WTC11 (cell line): ENCODE measurements around the gene ZRANB2. TPM values are rescaled to one million over a fixed set of nuclear protein-coding genes. Genes with fewer than 3 reads are reported as not detected.

Experiments
- ATAC-seq: fragments of 200-7000 bp; cut with Tn5 transposase; 2 replicates; pipeline ENCODE4 v1.10.0; 2021; ENCODE audit warnings: mild to moderate bottlenecking, moderate library complexity
- CTCF ChIA-PET: fragments of 300-600 bp; sonication (Branson Sonifier 250); formaldehyde crosslinking; loops from one replicate; lab custom pipeline; 2021; ENCODE audit warnings: antibody characterized with exemption; lab: Charles Lee
- POLR2A ChIA-PET: fragments of 350-600 bp; sonication (Branson Sonifier 250); formaldehyde crosslinking; loops from one replicate; lab custom pipeline; 2021; ENCODE audit warnings: antibody characterized with exemption; lab: Charles Lee
- DNase-seq: peaks from one replicate; pipeline ENCODE4 v3.0.0; 2021; ENCODE audit warnings: low spot score
- H3K27ac Mint-ChIP-seq: 2 replicates; pipeline ENCODE4 v1.8.0; 2021; ENCODE audit warnings: mixed read lengths
- H3K27me3 Mint-ChIP-seq: 2 replicates; pipeline ENCODE4 v1.8.0; 2021; ENCODE audit warnings: low read depth, mild to moderate bottlenecking, moderate library complexity, mixed read lengths
- H3K36me3 Mint-ChIP-seq: 2 replicates; pipeline ENCODE4 v1.8.0; 2021; ENCODE audit warnings: mixed read lengths
- H3K4me1 Mint-ChIP-seq: 2 replicates; pipeline ENCODE4 v1.8.0; 2022; ENCODE audit warnings: mixed read lengths
- H3K4me3 Mint-ChIP-seq: 2 replicates; pipeline ENCODE4 v1.8.0; 2021; ENCODE audit warnings: mild to moderate bottlenecking, moderate library complexity, mixed read lengths
- H3K9me3 Mint-ChIP-seq: 2 replicates; pipeline ENCODE4 v1.8.0; 2021; ENCODE audit warnings: mixed read lengths
- IRF2 ChIP-seq: sonication (generic); formaldehyde crosslinking; IDR thresholded peaks from 2 replicates; pipeline ENCODE4 v1.8.0; 2022; ENCODE audit warnings: low read depth, missing genetic modification reagents, borderline replicate concordance
- MXD4 ChIP-seq: fragments of 250-450 bp; sonication (Bioruptor Pico); IDR thresholded peaks from 2 replicates; pipeline ENCODE4 v1.8.0; 2021; ENCODE audit warnings: mild to moderate bottlenecking, moderate library complexity, borderline replicate concordance
- MYBL2 ChIP-seq: sonication (generic); formaldehyde crosslinking; IDR thresholded peaks from 2 replicates; pipeline ENCODE4 v1.8.1; 2023; ENCODE audit warnings: mild to moderate bottlenecking, moderate library complexity, missing genetic modification reagents
- NFE2L1 ChIP-seq: sonication (generic); formaldehyde crosslinking; IDR thresholded peaks from 2 replicates; pipeline ENCODE4 v1.8.1; 2023; ENCODE audit warnings: missing genetic modification reagents
- SMAD4 ChIP-seq: sonication (generic); formaldehyde crosslinking; IDR thresholded peaks from 2 replicates; pipeline ENCODE4 v1.8.0; 2022; ENCODE audit warnings: mild to moderate bottlenecking, missing genetic modification reagents
- SOX15 ChIP-seq: fragments of 250-450 bp; sonication (Bioruptor Pico); IDR thresholded peaks from 2 replicates; pipeline ENCODE4 v1.9.0; 2021; ENCODE audit warnings: mild to moderate bottlenecking
- ZNF138 ChIP-seq: sonication (generic); formaldehyde crosslinking; conservative IDR thresholded peaks from 2 replicates; pipeline ENCODE4 v1.8.1; 2022; ENCODE audit warnings: mild to moderate bottlenecking, moderate library complexity, missing genetic modification reagents
- total RNA-seq: library from RNA; stranded (reverse); gene quantifications from 3 replicates; pipeline ENCODE4 v1.2.3, GENCODE V29; 2021
- TF ChIP-seq, protein P1 (sequence below): fragments of 250-450 bp; sonication (Bioruptor Pico); IDR thresholded peaks from 2 replicates; pipeline ENCODE4 v1.9.0; 2021; ENCODE audit warnings: mild to moderate bottlenecking
- TF ChIP-seq, protein P2 (sequence below): sonication (generic); formaldehyde crosslinking; IDR thresholded peaks from 2 replicates; pipeline ENCODE4 v1.8.0; 2022; ENCODE audit warnings: mild to moderate bottlenecking, missing genetic modification reagents
- TF ChIP-seq, protein P3 (sequence below): sonication (generic); formaldehyde crosslinking; IDR thresholded peaks from 2 replicates; pipeline ENCODE4 v1.8.0; 2023; ENCODE audit warnings: mild to moderate bottlenecking, missing genetic modification reagents
- TF ChIP-seq, protein P4 (sequence below): fragments of 200-600 bp; IDR thresholded peaks from 2 replicates; pipeline ENCODE4 v1.8.0; 2022; ENCODE audit warnings: antibody characterized with exemption
- TF ChIP-seq, protein P5 (sequence below): sonication (generic); formaldehyde crosslinking; IDR thresholded peaks from 2 replicates; pipeline ENCODE4 v1.8.0; 2023; ENCODE audit warnings: missing genetic modification reagents, mild to moderate bottlenecking, borderline replicate concordance
- TF ChIP-seq, protein P6 (sequence below): sonication (generic); formaldehyde crosslinking; IDR thresholded peaks from 2 replicates; pipeline ENCODE4 v1.8.0; 2023; ENCODE audit warnings: missing genetic modification reagents
- TF ChIP-seq, protein P7 (sequence below): fragments of 250-450 bp; sonication (Bioruptor Pico); IDR thresholded peaks from 2 replicates; pipeline ENCODE4 v1.9.0; 2021; ENCODE audit warnings: mild to moderate bottlenecking, borderline replicate concordance

ZRANB2 gene
- total RNA-seq, 1 experiment from 2014 or later, result 85.8 TPM

DNA sequence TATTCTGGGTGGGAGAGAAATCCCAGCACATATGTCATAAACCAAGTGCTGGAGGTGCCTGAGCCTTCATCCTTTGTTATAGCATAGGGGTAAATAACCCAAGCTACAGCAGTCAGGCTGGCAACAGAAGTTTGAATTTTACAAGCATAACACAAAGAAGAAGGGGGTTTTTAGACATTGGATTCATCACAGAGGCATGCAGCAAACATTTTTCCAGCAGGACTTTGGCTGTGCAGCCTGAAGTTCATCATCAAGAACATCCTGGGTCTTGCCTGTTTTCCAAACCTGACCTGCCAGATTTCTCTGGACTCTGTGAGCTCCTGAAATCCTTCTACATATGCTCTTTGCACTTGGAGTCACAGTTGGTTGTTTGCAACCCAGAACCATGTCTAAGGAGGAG is 49.4 kb downstream of the ZRANB2 start:
- Mint-ChIP-seq H3K9me3 (no peaks in the 10 kb centered on the region), H3K4me3 (no peak overlapping the region), H3K4me1 (no peaks in the 10 kb centered on the region), H3K36me3 (no peaks in the 10 kb centered on the region), H3K27ac (no peak overlapping the region), H3K27me3 (no peaks in the 10 kb centered on the region)
- no peak for DNase-seq
- CTCF ChIA-PET, result interaction anchor here (0.9 kb wide), 1 partner anchor 14 kb away, joined by 3 read pairs; no protein-coding TSS in a partner anchor
- TF ChIP-seq ZNF138 (no peak), NFE2L1 (CRISPR knock-in tag) (no peak), SOX15 (no peak), SMAD4 (CRISPR knock-in tag) (no peak), MYBL2 (CRISPR knock-in tag) (no peak), IRF2 (CRISPR knock-in tag) (no peak), MXD4 (CRISPR knock-in tag) (no peak)
- TF ChIP-seq, protein P1, sequence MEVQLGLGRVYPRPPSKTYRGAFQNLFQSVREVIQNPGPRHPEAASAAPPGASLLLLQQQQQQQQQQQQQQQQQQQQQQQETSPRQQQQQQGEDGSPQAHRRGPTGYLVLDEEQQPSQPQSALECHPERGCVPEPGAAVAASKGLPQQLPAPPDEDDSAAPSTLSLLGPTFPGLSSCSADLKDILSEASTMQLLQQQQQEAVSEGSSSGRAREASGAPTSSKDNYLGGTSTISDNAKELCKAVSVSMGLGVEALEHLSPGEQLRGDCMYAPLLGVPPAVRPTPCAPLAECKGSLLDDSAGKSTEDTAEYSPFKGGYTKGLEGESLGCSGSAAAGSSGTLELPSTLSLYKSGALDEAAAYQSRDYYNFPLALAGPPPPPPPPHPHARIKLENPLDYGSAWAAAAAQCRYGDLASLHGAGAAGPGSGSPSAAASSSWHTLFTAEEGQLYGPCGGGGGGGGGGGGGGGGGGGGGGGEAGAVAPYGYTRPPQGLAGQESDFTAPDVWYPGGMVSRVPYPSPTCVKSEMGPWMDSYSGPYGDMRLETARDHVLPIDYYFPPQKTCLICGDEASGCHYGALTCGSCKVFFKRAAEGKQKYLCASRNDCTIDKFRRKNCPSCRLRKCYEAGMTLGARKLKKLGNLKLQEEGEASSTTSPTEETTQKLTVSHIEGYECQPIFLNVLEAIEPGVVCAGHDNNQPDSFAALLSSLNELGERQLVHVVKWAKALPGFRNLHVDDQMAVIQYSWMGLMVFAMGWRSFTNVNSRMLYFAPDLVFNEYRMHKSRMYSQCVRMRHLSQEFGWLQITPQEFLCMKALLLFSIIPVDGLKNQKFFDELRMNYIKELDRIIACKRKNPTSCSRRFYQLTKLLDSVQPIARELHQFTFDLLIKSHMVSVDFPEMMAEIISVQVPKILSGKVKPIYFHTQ, result no peak
- TF ChIP-seq, protein P2, sequence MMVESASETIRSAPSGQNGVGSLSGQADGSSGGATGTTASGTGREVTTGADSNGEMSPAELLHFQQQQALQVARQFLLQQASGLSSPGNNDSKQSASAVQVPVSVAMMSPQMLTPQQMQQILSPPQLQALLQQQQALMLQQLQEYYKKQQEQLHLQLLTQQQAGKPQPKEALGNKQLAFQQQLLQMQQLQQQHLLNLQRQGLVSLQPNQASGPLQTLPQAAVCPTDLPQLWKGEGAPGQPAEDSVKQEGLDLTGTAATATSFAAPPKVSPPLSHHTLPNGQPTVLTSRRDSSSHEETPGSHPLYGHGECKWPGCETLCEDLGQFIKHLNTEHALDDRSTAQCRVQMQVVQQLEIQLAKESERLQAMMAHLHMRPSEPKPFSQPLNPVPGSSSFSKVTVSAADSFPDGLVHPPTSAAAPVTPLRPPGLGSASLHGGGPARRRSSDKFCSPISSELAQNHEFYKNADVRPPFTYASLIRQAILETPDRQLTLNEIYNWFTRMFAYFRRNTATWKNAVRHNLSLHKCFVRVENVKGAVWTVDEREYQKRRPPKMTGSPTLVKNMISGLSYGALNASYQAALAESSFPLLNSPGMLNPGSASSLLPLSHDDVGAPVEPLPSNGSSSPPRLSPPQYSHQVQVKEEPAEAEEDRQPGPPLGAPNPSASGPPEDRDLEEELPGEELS, result no peak
- TF ChIP-seq, protein P3, sequence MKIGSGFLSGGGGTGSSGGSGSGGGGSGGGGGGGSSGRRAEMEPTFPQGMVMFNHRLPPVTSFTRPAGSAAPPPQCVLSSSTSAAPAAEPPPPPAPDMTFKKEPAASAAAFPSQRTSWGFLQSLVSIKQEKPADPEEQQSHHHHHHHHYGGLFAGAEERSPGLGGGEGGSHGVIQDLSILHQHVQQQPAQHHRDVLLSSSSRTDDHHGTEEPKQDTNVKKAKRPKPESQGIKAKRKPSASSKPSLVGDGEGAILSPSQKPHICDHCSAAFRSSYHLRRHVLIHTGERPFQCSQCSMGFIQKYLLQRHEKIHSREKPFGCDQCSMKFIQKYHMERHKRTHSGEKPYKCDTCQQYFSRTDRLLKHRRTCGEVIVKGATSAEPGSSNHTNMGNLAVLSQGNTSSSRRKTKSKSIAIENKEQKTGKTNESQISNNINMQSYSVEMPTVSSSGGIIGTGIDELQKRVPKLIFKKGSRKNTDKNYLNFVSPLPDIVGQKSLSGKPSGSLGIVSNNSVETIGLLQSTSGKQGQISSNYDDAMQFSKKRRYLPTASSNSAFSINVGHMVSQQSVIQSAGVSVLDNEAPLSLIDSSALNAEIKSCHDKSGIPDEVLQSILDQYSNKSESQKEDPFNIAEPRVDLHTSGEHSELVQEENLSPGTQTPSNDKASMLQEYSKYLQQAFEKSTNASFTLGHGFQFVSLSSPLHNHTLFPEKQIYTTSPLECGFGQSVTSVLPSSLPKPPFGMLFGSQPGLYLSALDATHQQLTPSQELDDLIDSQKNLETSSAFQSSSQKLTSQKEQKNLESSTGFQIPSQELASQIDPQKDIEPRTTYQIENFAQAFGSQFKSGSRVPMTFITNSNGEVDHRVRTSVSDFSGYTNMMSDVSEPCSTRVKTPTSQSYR, result no peak
- TF ChIP-seq, protein P4, sequence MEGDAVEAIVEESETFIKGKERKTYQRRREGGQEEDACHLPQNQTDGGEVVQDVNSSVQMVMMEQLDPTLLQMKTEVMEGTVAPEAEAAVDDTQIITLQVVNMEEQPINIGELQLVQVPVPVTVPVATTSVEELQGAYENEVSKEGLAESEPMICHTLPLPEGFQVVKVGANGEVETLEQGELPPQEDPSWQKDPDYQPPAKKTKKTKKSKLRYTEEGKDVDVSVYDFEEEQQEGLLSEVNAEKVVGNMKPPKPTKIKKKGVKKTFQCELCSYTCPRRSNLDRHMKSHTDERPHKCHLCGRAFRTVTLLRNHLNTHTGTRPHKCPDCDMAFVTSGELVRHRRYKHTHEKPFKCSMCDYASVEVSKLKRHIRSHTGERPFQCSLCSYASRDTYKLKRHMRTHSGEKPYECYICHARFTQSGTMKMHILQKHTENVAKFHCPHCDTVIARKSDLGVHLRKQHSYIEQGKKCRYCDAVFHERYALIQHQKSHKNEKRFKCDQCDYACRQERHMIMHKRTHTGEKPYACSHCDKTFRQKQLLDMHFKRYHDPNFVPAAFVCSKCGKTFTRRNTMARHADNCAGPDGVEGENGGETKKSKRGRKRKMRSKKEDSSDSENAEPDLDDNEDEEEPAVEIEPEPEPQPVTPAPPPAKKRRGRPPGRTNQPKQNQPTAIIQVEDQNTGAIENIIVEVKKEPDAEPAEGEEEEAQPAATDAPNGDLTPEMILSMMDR, result no peak
- TF ChIP-seq, protein P5, sequence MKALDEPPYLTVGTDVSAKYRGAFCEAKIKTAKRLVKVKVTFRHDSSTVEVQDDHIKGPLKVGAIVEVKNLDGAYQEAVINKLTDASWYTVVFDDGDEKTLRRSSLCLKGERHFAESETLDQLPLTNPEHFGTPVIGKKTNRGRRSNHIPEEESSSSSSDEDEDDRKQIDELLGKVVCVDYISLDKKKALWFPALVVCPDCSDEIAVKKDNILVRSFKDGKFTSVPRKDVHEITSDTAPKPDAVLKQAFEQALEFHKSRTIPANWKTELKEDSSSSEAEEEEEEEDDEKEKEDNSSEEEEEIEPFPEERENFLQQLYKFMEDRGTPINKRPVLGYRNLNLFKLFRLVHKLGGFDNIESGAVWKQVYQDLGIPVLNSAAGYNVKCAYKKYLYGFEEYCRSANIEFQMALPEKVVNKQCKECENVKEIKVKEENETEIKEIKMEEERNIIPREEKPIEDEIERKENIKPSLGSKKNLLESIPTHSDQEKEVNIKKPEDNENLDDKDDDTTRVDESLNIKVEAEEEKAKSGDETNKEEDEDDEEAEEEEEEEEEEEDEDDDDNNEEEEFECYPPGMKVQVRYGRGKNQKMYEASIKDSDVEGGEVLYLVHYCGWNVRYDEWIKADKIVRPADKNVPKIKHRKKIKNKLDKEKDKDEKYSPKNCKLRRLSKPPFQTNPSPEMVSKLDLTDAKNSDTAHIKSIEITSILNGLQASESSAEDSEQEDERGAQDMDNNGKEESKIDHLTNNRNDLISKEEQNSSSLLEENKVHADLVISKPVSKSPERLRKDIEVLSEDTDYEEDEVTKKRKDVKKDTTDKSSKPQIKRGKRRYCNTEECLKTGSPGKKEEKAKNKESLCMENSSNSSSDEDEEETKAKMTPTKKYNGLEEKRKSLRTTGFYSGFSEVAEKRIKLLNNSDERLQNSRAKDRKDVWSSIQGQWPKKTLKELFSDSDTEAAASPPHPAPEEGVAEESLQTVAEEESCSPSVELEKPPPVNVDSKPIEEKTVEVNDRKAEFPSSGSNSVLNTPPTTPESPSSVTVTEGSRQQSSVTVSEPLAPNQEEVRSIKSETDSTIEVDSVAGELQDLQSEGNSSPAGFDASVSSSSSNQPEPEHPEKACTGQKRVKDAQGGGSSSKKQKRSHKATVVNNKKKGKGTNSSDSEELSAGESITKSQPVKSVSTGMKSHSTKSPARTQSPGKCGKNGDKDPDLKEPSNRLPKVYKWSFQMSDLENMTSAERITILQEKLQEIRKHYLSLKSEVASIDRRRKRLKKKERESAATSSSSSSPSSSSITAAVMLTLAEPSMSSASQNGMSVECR (CRISPR knock-in tag), result no peak
- TF ChIP-seq, protein P6, sequence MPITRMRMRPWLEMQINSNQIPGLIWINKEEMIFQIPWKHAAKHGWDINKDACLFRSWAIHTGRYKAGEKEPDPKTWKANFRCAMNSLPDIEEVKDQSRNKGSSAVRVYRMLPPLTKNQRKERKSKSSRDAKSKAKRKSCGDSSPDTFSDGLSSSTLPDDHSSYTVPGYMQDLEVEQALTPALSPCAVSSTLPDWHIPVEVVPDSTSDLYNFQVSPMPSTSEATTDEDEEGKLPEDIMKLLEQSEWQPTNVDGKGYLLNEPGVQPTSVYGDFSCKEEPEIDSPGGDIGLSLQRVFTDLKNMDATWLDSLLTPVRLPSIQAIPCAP (CRISPR knock-in tag), result no peak
- TF ChIP-seq, protein P7, sequence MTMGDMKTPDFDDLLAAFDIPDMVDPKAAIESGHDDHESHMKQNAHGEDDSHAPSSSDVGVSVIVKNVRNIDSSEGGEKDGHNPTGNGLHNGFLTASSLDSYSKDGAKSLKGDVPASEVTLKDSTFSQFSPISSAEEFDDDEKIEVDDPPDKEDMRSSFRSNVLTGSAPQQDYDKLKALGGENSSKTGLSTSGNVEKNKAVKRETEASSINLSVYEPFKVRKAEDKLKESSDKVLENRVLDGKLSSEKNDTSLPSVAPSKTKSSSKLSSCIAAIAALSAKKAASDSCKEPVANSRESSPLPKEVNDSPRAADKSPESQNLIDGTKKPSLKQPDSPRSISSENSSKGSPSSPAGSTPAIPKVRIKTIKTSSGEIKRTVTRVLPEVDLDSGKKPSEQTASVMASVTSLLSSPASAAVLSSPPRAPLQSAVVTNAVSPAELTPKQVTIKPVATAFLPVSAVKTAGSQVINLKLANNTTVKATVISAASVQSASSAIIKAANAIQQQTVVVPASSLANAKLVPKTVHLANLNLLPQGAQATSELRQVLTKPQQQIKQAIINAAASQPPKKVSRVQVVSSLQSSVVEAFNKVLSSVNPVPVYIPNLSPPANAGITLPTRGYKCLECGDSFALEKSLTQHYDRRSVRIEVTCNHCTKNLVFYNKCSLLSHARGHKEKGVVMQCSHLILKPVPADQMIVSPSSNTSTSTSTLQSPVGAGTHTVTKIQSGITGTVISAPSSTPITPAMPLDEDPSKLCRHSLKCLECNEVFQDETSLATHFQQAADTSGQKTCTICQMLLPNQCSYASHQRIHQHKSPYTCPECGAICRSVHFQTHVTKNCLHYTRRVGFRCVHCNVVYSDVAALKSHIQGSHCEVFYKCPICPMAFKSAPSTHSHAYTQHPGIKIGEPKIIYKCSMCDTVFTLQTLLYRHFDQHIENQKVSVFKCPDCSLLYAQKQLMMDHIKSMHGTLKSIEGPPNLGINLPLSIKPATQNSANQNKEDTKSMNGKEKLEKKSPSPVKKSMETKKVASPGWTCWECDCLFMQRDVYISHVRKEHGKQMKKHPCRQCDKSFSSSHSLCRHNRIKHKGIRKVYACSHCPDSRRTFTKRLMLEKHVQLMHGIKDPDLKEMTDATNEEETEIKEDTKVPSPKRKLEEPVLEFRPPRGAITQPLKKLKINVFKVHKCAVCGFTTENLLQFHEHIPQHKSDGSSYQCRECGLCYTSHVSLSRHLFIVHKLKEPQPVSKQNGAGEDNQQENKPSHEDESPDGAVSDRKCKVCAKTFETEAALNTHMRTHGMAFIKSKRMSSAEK, result no peak
- ATAC-seq, result no peak
- POLR2A ChIA-PET, result no interaction called here
